HG03159 (cell line): Measurements from ENCODE around the gene GFOD2.

ENCODE experiments used
- ATAC-seq: cut with Tn5 transposase; IDR thresholded peaks from one replicate; pipeline ENCODE4 v1.9.1; 2021; ENCODE audit warnings: mild to moderate bottlenecking, moderate library complexity; ENCODE audit not compliant: unreplicated experiment

GFOD2 gene

DNA sequence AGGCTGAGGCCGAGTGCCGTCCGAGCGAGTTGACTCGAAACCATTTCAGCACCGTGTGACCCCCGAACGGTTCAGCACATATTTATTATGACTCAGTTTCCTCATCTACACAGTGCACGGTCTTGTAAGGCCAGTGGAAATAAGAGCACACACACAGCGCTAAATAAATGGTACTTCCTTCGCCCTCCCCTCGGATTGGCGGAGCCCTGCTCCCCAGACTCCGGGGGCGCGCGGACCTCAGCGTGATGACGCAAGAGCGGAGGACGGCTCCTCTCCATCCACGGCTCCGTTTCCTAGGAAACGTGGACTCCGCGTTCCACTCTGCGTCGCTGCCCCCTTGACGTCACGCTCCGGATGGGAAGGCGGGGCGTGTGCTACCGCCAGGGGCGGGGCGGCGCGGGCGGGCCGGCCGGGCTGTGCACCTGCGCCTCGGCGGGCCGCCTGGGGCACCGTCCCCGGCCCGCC lies 58.5 kb downstream of the GFOD2 start, which contains the start of gene PARD6A:
Gene PARD6A (plus strand): TSS at position 397 of the 465 bp plus-strand sequence. CDS start 79 bp downstream, outside the sequence.
- peak; percentile 70 for ATAC-seq

DNA sequence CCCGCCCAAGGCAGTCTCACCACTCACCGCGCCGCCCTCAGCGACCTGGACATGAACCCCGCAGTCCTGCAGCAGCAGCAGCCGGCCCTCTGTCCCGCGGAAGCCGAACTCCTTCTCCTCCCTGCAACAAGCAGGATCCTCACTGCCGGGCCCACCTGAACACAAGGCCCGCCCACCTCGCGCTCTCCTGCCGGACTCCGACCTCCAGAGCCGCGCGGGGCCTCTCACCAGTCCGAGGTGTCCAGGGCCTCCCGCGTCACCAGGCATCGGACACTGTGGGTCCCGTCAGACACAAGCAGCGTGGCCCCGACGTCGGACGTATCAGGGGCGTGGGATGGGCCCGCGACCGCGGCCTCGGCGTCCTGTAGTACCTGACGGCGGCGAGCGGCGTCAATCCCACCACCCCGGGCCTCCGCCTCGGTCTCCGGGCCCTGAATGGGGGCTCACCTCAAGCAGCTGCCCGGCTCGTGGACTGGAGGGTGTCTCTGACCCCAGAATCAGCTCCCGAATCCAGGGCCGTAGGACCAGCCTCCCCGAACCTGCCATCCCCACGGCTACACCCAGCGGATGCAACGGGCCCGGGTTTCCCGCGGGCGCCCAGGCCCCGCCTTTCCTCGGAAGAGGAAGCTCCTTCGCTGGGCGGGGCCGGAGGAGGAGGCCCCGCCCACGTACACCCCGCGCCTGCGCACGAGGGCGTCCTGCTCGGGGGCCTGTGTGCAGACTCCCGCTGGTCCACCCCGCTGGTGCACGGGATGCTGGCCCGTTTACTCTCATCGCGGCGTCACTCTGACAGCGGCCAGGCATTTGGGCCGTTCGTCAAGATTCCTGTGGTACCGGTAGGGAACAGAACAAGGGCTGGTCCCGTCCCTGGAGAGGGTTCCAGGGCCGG lies 59.2 kb downstream of the GFOD2 start, which contains the start of gene ACD:
Gene ACD (minus strand): TSS at position 586 of the 889 bp plus-strand sequence. CDS start 40 bp downstream, at position 546.
- ATAC-seq: peak; percentile 51

DNA sequence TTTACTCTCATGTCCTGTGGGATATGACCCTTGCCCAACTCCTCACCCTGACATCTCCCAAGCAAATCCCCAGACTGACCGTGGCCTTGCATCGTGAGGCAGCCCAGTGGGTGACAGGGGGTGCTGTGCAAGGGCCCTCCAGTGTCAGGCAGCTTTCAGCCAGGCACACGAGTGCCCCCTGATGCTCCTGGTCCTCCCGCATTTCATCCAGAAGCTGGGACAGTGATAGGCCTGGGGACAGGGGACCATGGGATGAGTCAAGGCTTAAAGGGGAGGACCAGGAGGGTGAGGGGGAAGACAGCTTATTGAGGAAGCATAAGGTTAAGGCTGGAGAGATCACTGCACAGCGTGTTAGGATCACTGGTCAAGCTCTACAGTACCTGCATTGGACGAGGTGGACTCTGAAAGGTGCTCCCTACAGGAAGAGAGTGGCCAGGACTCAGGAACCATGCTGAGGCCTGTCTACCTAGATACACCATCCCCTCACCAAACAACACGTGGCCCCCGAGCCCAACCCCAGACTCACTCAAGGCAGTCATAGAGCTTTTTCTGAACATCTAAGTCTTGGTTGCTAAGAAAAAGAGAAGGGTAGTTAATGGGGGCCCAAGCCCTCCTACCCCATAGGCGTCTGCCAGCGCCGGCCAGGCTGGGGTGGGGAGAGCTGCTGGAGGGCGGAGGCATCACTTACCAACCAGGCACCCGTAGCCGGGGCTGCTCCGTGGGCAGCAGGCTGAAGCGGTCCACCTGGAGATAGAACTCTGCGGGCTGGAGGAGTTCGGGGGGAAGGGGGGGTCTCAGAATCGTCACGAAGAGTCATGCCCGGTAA lies 60.1 kb downstream of the GFOD2 start:
- ATAC-seq: no peak

DNA sequence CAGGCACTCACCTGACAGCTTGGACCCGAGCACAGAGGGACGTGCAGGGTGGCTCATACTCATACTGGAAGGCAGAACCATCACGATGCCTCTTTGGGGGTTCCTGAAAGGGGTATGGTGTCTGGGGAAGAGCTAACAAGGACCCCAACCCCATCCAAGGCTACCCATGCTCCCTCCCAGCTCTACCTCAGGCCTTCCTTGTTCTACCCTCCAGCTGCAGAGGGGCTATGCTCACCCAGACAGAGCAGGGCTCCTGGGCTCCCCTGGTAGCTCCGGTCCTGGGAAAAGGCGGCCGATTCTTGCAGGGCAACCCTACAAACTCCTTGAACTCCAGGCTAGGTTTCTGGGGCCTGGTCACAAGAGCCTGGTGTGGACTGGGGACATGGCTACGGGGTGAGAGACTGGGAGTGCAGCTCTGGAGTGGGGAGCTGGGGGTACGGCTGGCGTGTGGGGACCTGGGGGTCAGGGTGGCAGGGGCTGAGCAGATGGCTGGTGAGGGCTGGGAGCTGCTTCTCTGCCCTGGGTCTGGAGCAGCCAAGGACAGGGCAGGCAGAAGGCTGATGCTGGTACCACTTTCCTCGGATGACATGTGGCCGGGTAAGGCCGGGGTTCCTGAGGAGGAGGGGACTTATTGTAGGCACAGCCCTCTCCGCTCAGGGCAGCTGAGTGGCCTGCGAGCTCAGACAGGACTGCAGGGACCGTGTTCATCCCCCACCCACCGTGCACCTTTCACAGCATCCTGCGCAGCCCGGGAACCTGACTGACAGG lies 61.2 kb downstream of the GFOD2 start:
- ATAC-seq: no peak

DNA sequence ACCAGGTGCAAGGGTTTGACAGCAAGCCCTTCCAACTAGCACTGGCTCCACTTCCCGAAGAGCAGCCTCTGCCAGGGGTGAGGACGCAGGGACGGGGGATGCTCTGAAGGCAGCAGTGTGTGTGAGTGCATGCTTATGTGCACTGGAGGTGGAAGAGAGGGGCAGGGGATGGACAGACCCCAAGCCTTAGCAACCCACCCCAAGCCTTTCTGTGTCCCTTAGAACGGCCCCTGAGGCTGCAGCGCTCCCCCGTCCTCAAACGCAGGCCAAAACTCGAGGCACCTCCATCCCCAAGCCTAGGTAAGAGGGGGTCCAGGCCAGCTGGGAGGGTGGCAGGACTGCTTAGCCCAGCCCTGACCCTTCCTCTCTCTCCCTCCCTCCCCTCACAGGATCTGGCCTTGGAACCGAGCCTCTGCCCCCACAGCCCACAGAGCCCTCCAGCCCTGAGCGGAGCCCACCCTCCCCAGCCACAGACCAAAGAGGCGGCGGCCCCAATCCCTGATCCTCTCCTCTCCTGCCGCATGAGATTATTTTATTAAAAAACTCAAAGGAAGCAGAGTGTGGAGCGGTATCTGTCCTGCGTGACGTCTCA lies 62.0 kb downstream of the GFOD2 start:
- no peak for ATAC-seq

DNA sequence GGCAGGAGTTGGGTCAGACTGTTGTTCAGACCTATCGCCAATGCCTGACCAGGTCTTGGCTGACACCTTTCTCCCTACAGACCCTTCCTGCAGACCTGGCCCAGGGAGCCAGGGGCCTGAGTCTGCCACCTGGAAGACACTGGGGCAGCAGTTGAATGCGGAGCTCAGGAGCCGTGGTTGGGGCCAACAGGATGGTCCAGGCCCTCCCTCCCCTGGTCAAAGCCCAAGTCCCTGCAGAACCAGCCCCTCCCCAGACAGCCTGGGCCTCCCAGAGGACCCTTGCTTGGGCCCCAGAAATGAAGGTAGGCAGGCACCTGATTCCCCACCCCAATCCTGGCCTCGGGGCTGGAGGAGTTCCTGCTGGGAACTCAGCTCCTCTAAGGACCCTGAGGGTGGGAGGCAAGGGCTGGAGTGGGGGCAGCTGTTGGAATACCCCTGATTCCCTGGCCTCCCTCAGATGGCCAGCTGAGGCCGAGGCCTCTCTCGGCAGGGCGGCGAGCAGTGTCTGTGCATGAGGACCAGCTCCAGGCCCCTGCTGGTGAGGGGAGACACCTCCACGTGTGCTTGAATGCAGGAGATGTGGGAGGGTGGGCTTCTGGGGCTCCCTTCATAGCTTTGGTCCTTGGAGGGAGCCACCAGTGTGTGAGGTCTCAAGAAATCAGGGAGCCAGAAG lies 62.6 kb downstream of the GFOD2 start:
- no peak for ATAC-seq

DNA sequence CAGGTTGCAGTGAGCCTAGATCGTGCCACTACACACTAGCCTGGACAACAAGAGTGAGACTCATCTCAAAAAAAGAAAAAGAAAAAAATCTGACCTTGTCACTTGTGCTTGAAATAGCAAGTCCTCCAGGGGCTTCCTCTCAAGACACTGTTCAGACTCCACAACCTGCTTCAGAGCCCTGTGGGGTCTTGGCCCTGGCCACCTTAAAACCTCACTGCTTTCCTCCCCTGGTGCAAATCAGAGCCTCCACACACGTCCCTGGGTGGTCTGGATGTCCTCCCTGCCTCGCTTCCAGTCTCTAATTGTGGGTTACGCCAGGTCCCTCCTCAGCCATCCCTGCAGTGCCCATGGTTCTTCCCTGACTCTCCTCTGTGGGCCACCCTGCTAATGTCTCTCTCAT lies 63.8 kb downstream of the GFOD2 start:
- no peak for ATAC-seq

DNA sequence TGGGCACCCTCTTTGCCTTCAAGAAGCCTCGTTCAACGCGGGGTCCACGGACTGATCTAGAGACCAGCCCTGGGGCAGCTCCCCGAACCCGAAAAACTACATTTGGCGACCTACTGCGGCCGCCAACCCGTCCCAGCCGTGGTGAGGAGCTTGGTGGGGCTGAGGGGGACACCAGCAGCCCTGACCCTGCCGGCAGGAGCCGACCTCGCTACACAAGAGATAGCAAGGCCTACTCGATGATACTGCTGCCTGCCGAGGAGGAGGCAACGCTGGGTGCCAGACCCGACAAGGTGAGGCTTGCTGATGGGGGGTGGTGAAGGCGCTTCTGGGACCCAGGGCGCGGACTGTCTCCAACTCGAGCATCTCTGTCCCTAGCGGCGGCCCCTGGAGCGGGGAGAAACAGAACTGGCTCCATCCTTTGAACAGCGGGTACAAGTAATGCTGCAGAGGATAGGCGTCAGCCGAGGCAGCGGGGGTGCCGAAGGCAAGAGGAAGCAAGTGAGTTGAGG lies 64.7 kb downstream of the GFOD2 start:
- no peak for ATAC-seq

DNA sequence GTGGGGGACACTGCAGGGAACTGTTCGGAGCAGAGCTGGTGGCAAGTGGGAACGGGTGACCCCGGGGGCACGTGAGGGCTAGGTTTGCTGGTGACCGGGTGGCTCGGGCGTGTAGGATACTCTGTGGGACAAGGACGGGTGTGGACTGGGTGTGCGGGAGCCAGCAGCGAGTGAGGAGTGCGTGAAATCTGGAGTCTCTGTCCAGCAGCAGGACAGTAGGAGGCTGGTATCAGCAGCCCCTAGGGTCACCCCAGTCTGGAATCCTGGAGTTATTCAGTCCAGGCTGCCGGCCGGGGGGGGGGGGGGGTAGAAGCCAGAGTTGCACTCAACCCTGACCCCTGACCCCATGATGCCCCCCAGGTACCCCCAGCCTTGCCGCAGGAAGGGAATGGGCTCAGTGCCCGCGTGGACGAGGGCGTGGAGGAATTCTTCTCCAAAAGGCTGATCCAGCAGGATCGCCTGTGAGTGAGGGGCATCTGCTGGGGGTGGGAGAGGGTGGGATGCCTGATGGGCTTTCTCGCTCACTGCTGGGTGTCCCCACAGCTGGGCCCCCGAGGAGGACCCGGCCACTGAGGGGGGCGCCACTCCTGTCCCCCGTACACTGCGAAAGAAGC lies 65.2 kb downstream of the GFOD2 start:
- no peak for ATAC-seq

DNA sequence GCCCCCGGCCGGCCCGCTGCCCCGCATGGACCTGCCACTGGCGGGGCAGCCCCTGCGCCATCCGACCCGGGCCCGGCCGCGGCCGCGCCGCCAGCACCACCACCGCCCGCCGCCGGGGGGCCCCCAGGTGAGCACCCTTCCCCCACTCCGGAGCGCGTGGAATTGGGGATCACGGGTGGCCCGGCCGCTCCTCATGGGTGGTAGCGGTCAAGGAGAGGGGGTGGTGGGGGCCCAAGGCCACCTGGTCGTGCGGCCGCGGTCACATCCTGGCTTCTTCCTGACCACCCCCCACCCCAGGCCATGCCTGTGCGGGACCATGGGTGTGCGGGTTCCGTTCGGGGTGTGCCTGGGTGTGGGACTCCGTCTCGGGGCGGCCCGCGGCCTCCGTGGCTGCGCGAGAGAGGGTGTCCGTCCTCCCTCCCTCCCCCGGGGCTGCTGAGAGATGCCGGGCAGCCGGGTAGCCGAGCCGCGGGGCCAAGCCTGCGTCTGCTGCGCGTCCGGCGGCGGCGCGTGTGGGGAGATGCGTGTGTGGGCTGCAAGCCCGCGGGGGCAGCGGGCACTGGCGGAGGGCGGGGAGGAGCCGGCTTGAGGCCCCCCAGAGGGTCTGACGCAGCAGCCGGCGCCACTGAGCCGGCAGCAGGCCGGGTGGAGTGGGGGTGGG lies 65.9 kb downstream of the GFOD2 start:
- ATAC-seq: no peak

DNA sequence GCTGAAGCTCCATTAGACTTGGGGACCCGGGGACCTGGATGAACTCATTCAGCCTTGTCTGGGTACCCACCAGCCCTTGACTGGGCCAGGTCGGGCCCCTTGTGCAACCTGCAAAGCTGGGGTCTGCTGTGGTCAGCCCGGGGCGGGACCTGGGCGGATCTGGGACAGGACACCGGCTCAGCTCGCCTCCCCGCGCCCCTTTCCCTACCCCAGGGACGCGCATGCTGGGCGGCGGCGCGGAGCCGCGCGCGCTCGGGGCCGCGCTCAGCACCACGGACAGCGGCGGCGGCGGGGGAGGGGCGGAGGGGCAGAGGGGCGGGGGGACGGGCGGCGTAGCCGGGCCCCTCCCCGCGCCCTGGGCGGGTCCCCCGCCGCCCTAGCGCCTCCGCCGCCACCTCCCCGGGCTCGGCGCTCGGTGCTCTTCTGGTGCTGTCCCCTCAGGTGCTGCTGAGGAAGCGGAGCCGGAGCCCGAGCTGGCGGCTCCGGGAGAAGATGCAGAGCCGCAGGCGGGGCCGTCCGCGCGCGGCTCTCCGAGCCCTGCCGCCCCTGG lies 66.5 kb downstream of the GFOD2 start:
- ATAC-seq: no peak

DNA sequence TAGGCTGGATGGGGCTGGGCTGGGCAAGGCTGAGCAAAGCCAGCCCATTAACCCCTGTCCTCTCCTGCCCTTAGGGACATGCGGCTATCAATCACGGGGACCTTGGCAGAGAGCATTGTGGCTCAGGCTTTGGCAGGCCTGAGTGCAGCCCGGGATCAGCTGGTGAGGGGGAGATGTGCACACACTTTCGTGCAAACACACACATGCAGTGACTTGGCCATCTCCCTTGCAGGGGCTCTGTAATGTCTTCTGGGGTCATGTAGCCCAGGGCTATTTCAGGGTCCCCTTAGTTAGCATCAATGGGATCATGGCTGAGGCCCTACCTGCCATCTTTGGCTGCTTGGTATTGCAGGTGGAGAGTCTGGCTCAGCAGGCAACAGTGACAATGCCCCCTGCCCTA lies 67.3 kb downstream of the GFOD2 start:
- no peak for ATAC-seq

DNA sequence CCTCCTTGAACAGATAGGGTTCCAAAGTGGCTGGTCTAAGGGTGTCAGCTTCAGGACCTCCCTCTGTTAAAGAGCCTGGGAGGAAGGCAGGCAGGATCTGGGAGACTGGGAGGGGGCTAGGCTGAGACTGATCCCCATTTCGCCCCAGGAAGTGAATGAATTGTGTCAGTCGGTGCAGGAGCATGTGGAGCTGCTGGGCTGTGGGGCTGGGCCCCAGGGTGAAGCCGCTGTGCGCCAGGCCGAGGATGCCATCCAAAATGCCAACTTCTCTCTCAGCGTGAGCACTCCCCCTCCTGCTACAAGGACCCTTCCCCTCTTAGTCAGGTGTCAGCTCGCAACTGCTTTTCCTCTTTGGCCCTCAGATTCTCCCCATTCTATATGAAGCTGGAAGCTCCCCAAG lies 68.1 kb downstream of the GFOD2 start:
- ATAC-seq: no peak

DNA sequence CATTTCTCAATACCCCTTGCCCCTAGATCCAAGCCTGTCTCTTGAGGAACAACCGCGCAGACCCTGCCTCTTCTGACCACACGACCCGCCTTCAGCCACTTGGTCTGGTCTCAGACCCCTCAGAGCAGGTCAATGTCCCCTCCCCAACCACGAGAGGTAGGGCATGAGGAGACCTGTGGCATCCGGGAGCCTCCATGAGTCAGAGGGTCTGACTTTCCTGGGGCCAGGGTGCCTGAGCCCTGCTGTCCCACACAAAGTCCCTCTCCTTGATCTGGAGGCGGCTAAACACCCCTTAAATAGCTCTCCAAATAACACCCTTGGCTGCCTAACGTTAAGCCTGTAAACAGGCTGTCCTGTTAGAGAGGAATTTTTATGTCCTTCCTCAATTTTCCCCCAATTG lies 69.1 kb downstream of the GFOD2 start:
- ATAC-seq: no peak

DNA sequence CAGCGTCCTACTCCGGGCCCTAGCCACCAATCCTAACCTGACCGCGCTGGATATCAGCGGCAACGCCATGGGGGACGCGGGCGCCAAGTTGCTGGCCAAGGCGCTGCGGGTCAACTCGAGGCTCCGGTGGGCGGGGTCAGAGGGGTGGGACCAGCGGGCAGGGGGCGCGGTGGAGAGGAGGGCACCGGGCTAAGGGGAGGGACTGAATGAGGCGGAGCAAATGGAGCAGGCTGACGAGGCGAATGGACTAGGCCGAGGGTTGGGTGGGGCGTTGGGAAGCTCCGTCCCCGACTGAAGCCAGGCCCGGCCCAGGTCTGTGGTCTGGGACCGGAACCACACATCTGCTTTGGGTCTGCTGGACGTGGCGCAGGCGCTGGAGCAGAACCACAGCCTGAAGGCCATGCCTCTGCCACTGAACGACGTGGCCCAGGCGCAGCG lies 69.6 kb downstream of the GFOD2 start:
- ATAC-seq: no peak

DNA sequence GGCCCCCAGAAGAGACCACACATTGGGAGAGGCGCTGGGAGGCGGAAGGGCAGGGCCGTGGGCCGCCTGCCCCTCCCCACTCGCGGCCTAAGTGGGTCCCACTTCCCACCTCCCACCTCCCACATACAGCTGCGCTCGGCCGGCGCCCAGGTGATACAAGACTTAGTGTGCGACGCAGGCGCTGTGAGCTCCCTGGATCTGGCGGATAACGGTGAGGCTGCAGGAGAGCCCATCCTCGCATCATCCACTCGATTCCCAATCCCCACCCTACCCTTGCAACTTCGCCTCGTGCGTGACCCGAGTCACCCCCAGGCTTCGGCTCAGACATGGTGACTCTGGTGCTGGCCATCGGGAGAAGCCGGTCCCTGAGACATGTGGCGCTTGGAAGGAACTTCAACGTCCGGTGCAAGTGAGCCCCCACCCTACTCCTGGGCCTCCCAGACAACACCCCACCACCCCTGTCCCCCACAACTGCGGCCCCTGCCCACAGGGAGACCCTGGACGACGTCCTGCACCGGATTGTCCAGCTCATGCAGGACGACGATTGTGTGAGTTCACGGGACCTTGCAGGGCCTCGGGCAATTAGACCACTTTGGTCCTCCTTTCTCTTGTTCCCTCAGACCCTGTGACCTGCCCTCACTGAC lies 70.2 kb downstream of the GFOD2 start:
- no peak for ATAC-seq

DNA sequence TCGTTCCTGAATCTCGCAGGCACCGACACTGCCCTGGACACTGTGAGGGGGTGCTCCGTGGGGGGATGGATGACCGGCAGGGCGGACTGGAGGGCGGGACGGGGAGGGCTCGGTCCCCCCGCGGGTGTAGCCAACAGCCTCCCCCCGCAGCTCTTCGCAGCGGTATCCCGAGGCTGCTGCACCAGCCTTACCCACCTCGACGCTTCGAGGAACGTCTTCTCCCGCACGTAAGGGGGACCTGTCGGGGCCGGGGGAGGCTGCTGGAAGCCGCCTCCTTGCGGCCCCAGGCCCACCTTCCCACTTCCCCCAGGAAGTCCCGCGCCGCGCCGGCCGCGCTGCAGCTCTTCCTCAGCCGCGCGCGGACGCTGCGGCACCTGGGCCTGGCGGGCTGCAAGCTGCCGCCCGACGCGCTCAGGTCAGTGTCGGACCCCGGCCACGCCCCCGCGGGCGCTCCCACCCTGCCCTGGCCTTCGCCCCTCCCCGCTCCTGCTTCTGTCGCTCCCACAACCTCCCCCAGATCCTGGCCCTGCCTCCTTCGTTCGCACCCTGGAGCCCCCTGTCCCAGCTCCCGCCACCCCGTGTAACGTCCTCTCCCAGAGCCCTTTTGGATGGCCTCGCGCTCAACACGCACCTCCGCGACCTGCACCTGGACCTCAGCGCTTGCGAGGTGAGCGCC lies 70.9 kb downstream of the GFOD2 start:
- no peak for ATAC-seq
